ENCODE measurements around the gene CST7.

The CST7 gene

DNA sequence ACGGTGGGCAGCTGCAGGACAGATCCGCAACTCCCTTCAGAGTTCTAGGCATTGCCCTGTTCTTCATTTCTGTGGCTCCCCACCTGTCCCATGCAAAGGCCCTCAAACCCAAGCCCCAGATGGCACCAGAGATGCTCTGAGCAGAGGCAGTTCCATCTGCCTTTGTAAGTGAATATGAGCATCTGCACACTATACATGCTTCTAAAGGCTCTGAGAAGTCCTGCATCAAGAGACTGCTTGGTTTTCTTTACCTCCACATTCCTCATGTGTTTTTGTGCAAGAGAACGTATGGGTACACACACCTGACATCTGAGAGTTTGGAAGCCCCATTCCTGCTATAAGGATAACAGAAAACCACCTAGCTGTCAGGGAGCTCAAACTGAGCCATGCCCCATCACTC is 14.4 kb upstream of the CST7 start:
- H3K4me3 ChIP-seq (ENCODE audit: severe bottlenecking), result no peak overlapping the region
- H3K36me3 ChIP-seq (ENCODE audit: low read depth), result no peaks in the 10 kb centered on the region
- no peak overlapping the region for H3K27ac ChIP-seq (ENCODE audit: poor library complexity, severe bottlenecking)
- DNase-seq (ENCODE audit: low spot score) (no peak), ATAC-seq (ENCODE audit: low read depth) (no peak)
- H3K4me1 ChIP-seq (ENCODE audit: insufficient read depth, poor library complexity, severe bottlenecking), result peaks cover 5% of the 10 kb centered on the region
- no peaks in the 10 kb centered on the region for H3K27me3 ChIP-seq (ENCODE audit: insufficient read depth, poor library complexity, severe bottlenecking)
- H3K9me3 ChIP-seq (ENCODE audit: severe bottlenecking), result peaks cover 4% of the 10 kb centered on the region
- TF ChIP-seq CTCF (IDR thresholded peaks at IDR 0.05; ENCODE audit: poor library complexity, severe bottlenecking), result no peak

DNA sequence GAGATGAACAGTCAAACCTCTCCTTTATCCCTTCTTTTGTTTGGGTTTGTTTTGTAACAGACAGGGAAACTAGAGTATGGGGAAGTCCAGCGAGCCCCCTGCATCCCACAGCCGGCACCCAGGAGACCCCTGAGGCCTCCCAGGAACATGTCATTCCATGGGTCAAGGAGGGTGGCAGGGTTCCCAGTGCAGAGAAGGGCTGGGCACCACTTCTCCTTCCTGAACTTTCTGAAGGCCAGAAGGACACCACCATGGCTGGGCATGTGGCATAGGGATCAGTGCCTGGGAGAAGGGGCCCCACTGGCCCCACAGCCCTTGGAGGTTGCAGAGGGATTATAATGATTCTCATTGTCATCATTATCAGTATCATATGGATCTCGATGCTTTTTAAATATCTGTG is 13.9 kb upstream of the CST7 start:
- no peak overlapping the region for H3K4me3 ChIP-seq (ENCODE audit: severe bottlenecking)
- no peak overlapping the region for H3K27ac ChIP-seq (ENCODE audit: poor library complexity, severe bottlenecking)
- TF ChIP-seq CTCF (IDR thresholded peaks at IDR 0.05; ENCODE audit: poor library complexity, severe bottlenecking), result no peak
- H3K36me3 ChIP-seq (ENCODE audit: low read depth), result no peaks in the 10 kb centered on the region
- H3K9me3 ChIP-seq (ENCODE audit: severe bottlenecking), result peaks cover 4% of the 10 kb centered on the region
- DNase-seq (ENCODE audit: low spot score) (no peak), ATAC-seq (ENCODE audit: low read depth) (no peak)
- H3K4me1 ChIP-seq (ENCODE audit: insufficient read depth, poor library complexity, severe bottlenecking), result peaks cover 3% of the 10 kb centered on the region
- H3K27me3 ChIP-seq (ENCODE audit: insufficient read depth, poor library complexity, severe bottlenecking), result no peaks in the 10 kb centered on the region

DNA sequence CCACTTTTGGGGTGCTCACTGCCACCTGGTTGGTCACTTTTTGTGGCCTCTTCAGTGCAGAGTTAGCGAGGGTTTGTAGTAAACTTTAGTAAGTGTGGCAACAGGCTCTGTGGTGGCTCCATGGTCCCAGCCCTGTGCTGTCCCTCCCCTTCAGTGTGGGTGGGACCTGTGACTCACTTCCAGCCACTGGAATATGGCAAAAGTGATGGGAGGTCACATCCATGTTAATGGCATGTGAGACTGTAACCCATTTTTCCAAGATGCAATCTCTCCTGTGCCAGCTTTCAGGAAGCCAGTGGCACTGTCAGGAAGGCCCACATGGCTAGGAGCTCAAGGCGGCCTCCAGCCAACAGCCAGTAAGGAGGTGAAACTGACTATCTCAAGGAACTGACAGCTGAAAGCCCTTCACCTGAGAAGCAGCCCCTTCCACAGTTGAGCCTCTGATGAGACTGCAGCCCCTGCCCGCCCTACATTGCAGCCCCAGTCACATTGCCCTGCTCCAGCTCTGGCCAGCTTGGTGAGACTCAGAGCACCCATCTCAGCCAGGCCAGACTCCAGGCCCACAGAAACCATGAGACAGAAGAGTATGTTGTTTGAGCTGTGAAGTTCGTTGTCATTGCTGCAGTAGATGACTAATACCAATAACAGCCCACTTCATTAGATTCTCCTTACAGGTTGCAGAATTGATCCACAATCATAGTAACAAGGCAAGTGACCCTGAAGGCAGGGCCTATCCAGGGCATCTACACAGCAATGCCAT is 13.1 kb upstream of the CST7 start:
- ATAC-seq (ENCODE audit: low read depth) (no peak), DNase-seq (ENCODE audit: low spot score) (no peak)
- Histone ChIP-seq H3K27me3 (ENCODE audit: insufficient read depth, poor library complexity, severe bottlenecking) (no peaks in the 10 kb centered on the region), H3K36me3 (ENCODE audit: low read depth) (no peaks in the 10 kb centered on the region), H3K27ac (ENCODE audit: poor library complexity, severe bottlenecking) (no peak overlapping the region), H3K4me3 (ENCODE audit: severe bottlenecking) (no peak overlapping the region), H3K9me3 (ENCODE audit: severe bottlenecking) (peaks cover 4% of the 10 kb centered on the region), H3K4me1 (ENCODE audit: insufficient read depth, poor library complexity, severe bottlenecking) (no peaks in the 10 kb centered on the region)
- TF ChIP-seq CTCF (IDR thresholded peaks at IDR 0.05; ENCODE audit: poor library complexity, severe bottlenecking), result no peak

GRCh38 chr20:24936526-24937407 is 12.3 kb upstream of the CST7 start:
- Histone ChIP-seq H3K4me1 (ENCODE audit: insufficient read depth, poor library complexity, severe bottlenecking) (no peaks in the 10 kb centered on the region), H3K9me3 (ENCODE audit: severe bottlenecking) (peaks cover 4% of the 10 kb centered on the region), H3K27ac (ENCODE audit: poor library complexity, severe bottlenecking) (no peak overlapping the region), H3K36me3 (ENCODE audit: low read depth) (no peaks in the 10 kb centered on the region), H3K27me3 (ENCODE audit: insufficient read depth, poor library complexity, severe bottlenecking) (no peaks in the 10 kb centered on the region), H3K4me3 (ENCODE audit: severe bottlenecking) (no peak overlapping the region)
- no peak for TF ChIP-seq CTCF (IDR thresholded peaks at IDR 0.05; ENCODE audit: poor library complexity, severe bottlenecking)
- no peak for ATAC-seq (ENCODE audit: low read depth)
- no peak for DNase-seq (ENCODE audit: low spot score)
